IMR-90 (cell line): ENCODE measurements around the gene RIPOR2.

Source experiments
- BHLHE40 ChIP-seq: fragments of 150-350 bp; IDR thresholded peaks from 2 replicates; pipeline ENCODE4 v1.6.1; 2016; ENCODE audit warnings: mild to moderate bottlenecking, low read depth, low read length
- CEBPB ChIP-seq: IDR thresholded peaks from 2 replicates; pipeline ENCODE4 v1.6.1; 2012; ENCODE audit warnings: low read depth, low read length, improper control_type of control experiment
- CHD1 ChIP-seq: IDR thresholded peaks from 2 replicates; pipeline ENCODE4 v1.6.1; 2012; ENCODE audit warnings: low read depth, low read length, improper control_type of control experiment
- CTCF ChIP-seq: conservative IDR thresholded peaks from 2 replicates; pipeline ENCODE4 v1.5.1; 2012; ENCODE audit warnings: mild to moderate bottlenecking, low read depth, low read length, improper control_type of control experiment
- ELK1 ChIP-seq: fragments of 150-350 bp; IDR thresholded peaks from 2 replicates; pipeline ENCODE4 v1.6.1; 2016; ENCODE audit warnings: low read depth, mild to moderate bottlenecking, low read length, moderate library complexity, borderline replicate concordance
- FOS ChIP-seq: fragments of 150-350 bp; IDR thresholded peaks from 2 replicates; pipeline ENCODE4 v1.6.1; 2016; ENCODE audit warnings: low read depth, low read length
- MAFK ChIP-seq: IDR thresholded peaks from 2 replicates; pipeline ENCODE4 v1.6.1; 2012; ENCODE audit warnings: low read depth, low read length, improper control_type of control experiment
- MAZ ChIP-seq: IDR thresholded peaks from 2 replicates; pipeline ENCODE4 v1.6.1; 2012; ENCODE audit warnings: low read depth, mild to moderate bottlenecking, low read length, improper control_type of control experiment, moderate library complexity, borderline replicate concordance
- POLR2A ChIP-seq: IDR thresholded peaks from 2 replicates; pipeline ENCODE4 v1.6.1; 2012; ENCODE audit warnings: mild to moderate bottlenecking, low read depth, low read length
- RAD21 ChIP-seq: IDR thresholded peaks from 2 replicates; pipeline ENCODE4 v1.6.1; 2012; ENCODE audit warnings: low read length, improper control_type of control experiment
- RCOR1 ChIP-seq: IDR thresholded peaks from 2 replicates; pipeline ENCODE4 v1.6.1; 2012; ENCODE audit warnings: mild to moderate bottlenecking, low read length, improper control_type of control experiment; ENCODE audit not compliant: insufficient replicate concordance
- RFX5 ChIP-seq: IDR thresholded peaks from 2 replicates; pipeline ENCODE4 v1.8.0; 2012; ENCODE audit warnings: low read depth, mild to moderate bottlenecking, low read length, moderate library complexity
- SMC3 ChIP-seq: fragments of 150-350 bp; IDR thresholded peaks from 2 replicates; pipeline ENCODE4 v1.6.1; 2016; ENCODE audit warnings: low read depth, mild to moderate bottlenecking, antibody characterized with exemption, low read length, moderate library complexity
- USF2 ChIP-seq: fragments of 150-350 bp; IDR thresholded peaks from 2 replicates; pipeline ENCODE4 v1.6.1; 2017; ENCODE audit warnings: mild to moderate bottlenecking, antibody characterized with exemption, low read length, low read depth

GRCh38 chr6:24798740-24799540 lies 136.8 kb downstream of the RIPOR2 start, which contains the start of gene ARMH2:
- TF ChIP-seq CTCF (no peak), POLR2A (no peak), FOS (no peak), SMC3 (no peak), ELK1 (no peak), MAFK (no peak), CHD1 (no peak), RFX5 (no peak), USF2 (no peak), CEBPB (no peak), RCOR1 (no peak), RAD21 (no peak), MAZ (no peak), BHLHE40 (no peak)
